Vagina (tissue), 2 donors: ENCODE data around the gene LAMTOR5. TPM values are rescaled to one million over a fixed set of nuclear protein-coding genes. Genes with fewer than 3 reads are reported as not detected.

ENCODE experiments used
- DNase-seq, 2 donors: peaks; one replicate each; pipeline ENCODE4 v3.0.0-alpha.2; 2017; ENCODE audit errors: extremely low spot score in 2 of 2
- H3K27ac ChIP-seq: fragments of 200-600 bp; sonication (generic); one replicate; pipeline ENCODE4 v1.5.1; 2019
- H3K27me3 ChIP-seq: fragments of 200-600 bp; sonication (generic); one replicate; pipeline ENCODE4 v1.5.1; 2019
- H3K36me3 ChIP-seq, 2 donors: fragments of 200-600 bp; sonication (generic); one replicate each; pipeline ENCODE4 v1.5.1; 2017 to 2019
- H3K4me1 ChIP-seq: fragments of 200-600 bp; sonication (generic); one replicate; pipeline ENCODE4 v1.5.1; 2019
- H3K4me3 ChIP-seq, 2 donors: fragments of 200-600 bp; sonication (generic); 1 replicate in 1 of 2; 2 replicates in 1 of 2; pipeline ENCODE4 v1.5.1; 2016 to 2019
- H3K9me3 ChIP-seq: fragments of 200-600 bp; sonication (generic); one replicate; pipeline ENCODE4 v1.5.1; 2019
- CTCF ChIP-seq, 3 experiments: fragments of 450-650 bp in 2 of 3; fragments of 200-600 bp in 1 of 3; sonication (generic) in 1 of 3; IDR thresholded peaks; one replicate each; pipeline ENCODE4 v1.5.1; 2017 to 2019; ENCODE audit warnings: antibody characterized with exemption in 3 of 3, mild to moderate bottlenecking in 2 of 3, moderate library complexity in 2 of 3
- POLR2A ChIP-seq, 2 donors: fragments of 450-650 bp; IDR thresholded peaks; one replicate each; pipeline ENCODE4 v1.6.1; 2017; ENCODE audit warnings: antibody characterized with exemption in 2 of 2, mild to moderate bottlenecking in 2 of 2, moderate library complexity in 2 of 2
- POLR2AphosphoS5 ChIP-seq, 2 donors: sonication (generic); formaldehyde crosslinking; IDR thresholded peaks; one replicate each; pipeline ENCODE4 v1.9.0; 2017; ENCODE audit warnings: antibody characterized with exemption in 2 of 2, mild to moderate bottlenecking in 2 of 2, low read depth in 1 of 2; ENCODE audit not compliant: insufficient read depth in 1 of 2
- intact Hi-C: fragments of 100-400 bp; cut with DNase I; formaldehyde crosslinking; loops from one replicate; pipeline ENCODE4 v1.15.1; 2023
- total RNA-seq: library from RNA; depleted of rRNA; stranded (reverse); fragments of >200 nt; gene quantifications from one replicate; pipeline ENCODE4 v1.2.3, GENCODE V29; 2016

LAMTOR5 gene
- total RNA-seq, result 66.5 TPM

GRCh38 chr1:110407260-110408210 lies at the start of gene LAMTOR5:
Gene LAMTOR5, minus strand, starts transcription at chr1:110407694. Its CDS starts 74 bp downstream, at chr1:110407620.
- Histone ChIP-seq H3K4me1 (peaks cover 29% of the 10 kb centered on the region), H3K27me3 (no peaks in the 10 kb centered on the region), H3K4me3 (peak within 1 kb of the TSS; percentile 88 to 98), H3K36me3 (peaks cover 0 to 34% of the 10 kb centered on the region in 2 donors), H3K9me3 (no peaks in the 10 kb centered on the region), H3K27ac (peak within 1 kb of the TSS; percentile 99)
- intact Hi-C loops, result loop anchor here (5.0 kb wide), 1 partner anchor 65 kb away; no protein-coding TSS in a partner anchor
- DNase-seq, result peak in 1 of 2 donors; percentile 94
- peak in 1 of 3 experiments; percentile 29 for TF ChIP-seq CTCF (IDR thresholded peaks at IDR 0.05)
- TF ChIP-seq POLR2AphosphoS5 (IDR thresholded peaks at IDR 0.05; ENCODE audit: insufficient read depth in 1 of 2, low read depth in 1 of 2), result peak; percentile 97 to 98
- TF ChIP-seq POLR2A (IDR thresholded peaks at IDR 0.05), result peak in 1 of 2 donors; percentile 71

- H3K9me3 ChIP-seq, result no peaks in the 10 kb centered on the region
- TF ChIP-seq POLR2A (IDR thresholded peaks at IDR 0.05) (no peak), POLR2AphosphoS5 (IDR thresholded peaks at IDR 0.05; ENCODE audit: insufficient read depth in 1 of 2, low read depth in 1 of 2) (no peak), CTCF (IDR thresholded peaks at IDR 0.05) (no peak)
- intact Hi-C loops, result no loop called here
- H3K4me3 ChIP-seq, result no peak overlapping the region
- DNase-seq, result no peak
- no peaks in the 10 kb centered on the region for H3K4me1 ChIP-seq
- H3K36me3 ChIP-seq, result no peaks in the 10 kb centered on the region
- no peaks in the 10 kb centered on the region for H3K27me3 ChIP-seq
- H3K27ac ChIP-seq, result no peak overlapping the region
Measured at GRCh38 chr1:110457206-110457605, 49.7 kb upstream of the LAMTOR5 start.

DNA sequence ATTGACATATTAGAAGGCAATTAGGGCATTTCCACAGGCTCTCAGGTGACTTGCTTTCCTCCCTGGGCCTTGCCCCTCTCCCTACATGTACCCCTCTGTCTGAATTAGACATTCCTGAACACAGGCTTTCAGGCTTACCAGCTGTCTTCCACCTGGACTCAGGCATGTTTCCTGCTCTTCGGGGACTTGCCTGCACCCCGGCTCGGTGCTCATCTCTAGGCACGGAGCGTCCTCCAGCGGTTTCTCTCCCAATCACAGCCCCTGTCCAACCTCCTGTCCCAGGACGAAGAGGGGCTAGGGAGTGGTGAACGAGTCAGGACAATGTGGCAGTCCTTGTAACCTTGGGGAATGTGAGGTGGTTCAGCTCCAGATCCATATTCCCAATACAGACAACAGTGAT lies 47.7 kb upstream of the LAMTOR5 start:
- Histone ChIP-seq H3K36me3 (no peaks in the 10 kb centered on the region), H3K4me1 (no peaks in the 10 kb centered on the region), H3K4me3 (no peak overlapping the region), H3K9me3 (no peaks in the 10 kb centered on the region), H3K27ac (no peak overlapping the region), H3K27me3 (no peaks in the 10 kb centered on the region)
- no peak for DNase-seq
- intact Hi-C loops, result no loop called here
- TF ChIP-seq POLR2AphosphoS5 (IDR thresholded peaks at IDR 0.05; ENCODE audit: insufficient read depth in 1 of 2, low read depth in 1 of 2) (no peak), CTCF (IDR thresholded peaks at IDR 0.05) (no peak), POLR2A (IDR thresholded peaks at IDR 0.05) (no peak)

DNA sequence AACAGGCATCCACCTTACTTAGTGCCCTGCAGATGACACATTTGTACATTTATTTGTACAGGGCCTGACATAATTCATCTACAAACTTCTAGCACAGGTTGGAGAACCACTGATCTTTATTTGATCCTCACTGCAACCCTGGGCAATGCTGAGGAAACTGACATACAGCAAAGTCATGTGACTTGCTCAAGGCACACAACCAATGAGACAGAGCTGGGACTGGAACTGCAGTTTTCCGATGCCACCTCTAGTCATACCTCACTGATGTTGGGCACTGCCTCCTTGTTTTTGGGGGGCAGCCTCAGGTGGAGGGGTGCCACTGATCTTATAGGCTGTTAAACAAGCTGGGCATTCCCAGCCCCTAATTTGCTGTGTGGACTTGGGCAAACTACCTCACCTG lies 46.8 kb upstream of the LAMTOR5 start:
- Histone ChIP-seq H3K27me3 (no peaks in the 10 kb centered on the region), H3K9me3 (no peaks in the 10 kb centered on the region), H3K4me1 (no peaks in the 10 kb centered on the region), H3K27ac (no peak overlapping the region), H3K36me3 (no peaks in the 10 kb centered on the region), H3K4me3 (no peak overlapping the region)
- TF ChIP-seq CTCF (IDR thresholded peaks at IDR 0.05), result no peak
- no peak for TF ChIP-seq POLR2AphosphoS5 (IDR thresholded peaks at IDR 0.05; ENCODE audit: insufficient read depth in 1 of 2, low read depth in 1 of 2)
- TF ChIP-seq POLR2A (IDR thresholded peaks at IDR 0.05), result no peak
- DNase-seq, result no peak
- intact Hi-C loops, result no loop called here

- no peaks in the 10 kb centered on the region for H3K4me1 ChIP-seq
- no peaks in the 10 kb centered on the region for H3K36me3 ChIP-seq
- intact Hi-C loops, result no loop called here
- no peaks in the 10 kb centered on the region for H3K27me3 ChIP-seq
- H3K27ac ChIP-seq, result no peak overlapping the region
- H3K9me3 ChIP-seq, result no peaks in the 10 kb centered on the region
- no peak overlapping the region for H3K4me3 ChIP-seq
- no peak for DNase-seq
- TF ChIP-seq POLR2A (IDR thresholded peaks at IDR 0.05) (no peak), POLR2AphosphoS5 (IDR thresholded peaks at IDR 0.05; ENCODE audit: insufficient read depth in 1 of 2, low read depth in 1 of 2) (no peak), CTCF (IDR thresholded peaks at IDR 0.05) (no peak)
Measured at GRCh38 chr1:110453829-110454228, 46.3 kb upstream of the LAMTOR5 start.
